Parathyroid adenoma (tissue), 2 donors: ENCODE measurements around the gene FBXL7.

ENCODE experiments used
- H2AFZ ChIP-seq: fragments of 300-600 bp; sonication (generic); one replicate; pipeline ENCODE4 v1.7.0; 2017; ENCODE audit warnings: antibody characterized with exemption, mild to moderate bottlenecking
- H3K27ac ChIP-seq: fragments of 300-600 bp; sonication (generic); one replicate; pipeline ENCODE4 v1.7.0; 2017
- H3K27me3 ChIP-seq: fragments of 300-600 bp; sonication (generic); one replicate; pipeline ENCODE4 v1.7.0; 2017; ENCODE audit warnings: low read length; ENCODE audit not compliant: control insufficient read depth, insufficient read depth
- H3K36me3 ChIP-seq: fragments of 300-600 bp; sonication (generic); one replicate; pipeline ENCODE4 v1.7.0; 2017; ENCODE audit warnings: low read length; ENCODE audit not compliant: control insufficient read depth, insufficient read depth
- H3K4me1 ChIP-seq: fragments of 300-600 bp; sonication (generic); one replicate; pipeline ENCODE4 v1.7.0; 2017; ENCODE audit warnings: control low read depth
- H3K4me2 ChIP-seq: fragments of 300-600 bp; sonication (generic); one replicate; pipeline ENCODE4 v1.7.0; 2017; ENCODE audit warnings: low read length
- H3K4me3 ChIP-seq: fragments of 300-600 bp; sonication (generic); one replicate; pipeline ENCODE4 v1.7.0; 2017; ENCODE audit warnings: low read depth, low read length
- H3K79me2 ChIP-seq: fragments of 300-600 bp; sonication (generic); one replicate; pipeline ENCODE4 v1.7.0; 2017; ENCODE audit warnings: control low read depth
- H3K9ac ChIP-seq: fragments of 300-600 bp; sonication (generic); one replicate; pipeline ENCODE4 v1.7.0; 2017; ENCODE audit warnings: mild to moderate bottlenecking
- H3K9me3 ChIP-seq: fragments of 300-600 bp; sonication (generic); one replicate; pipeline ENCODE4 v1.7.0; 2017; ENCODE audit warnings: low read length; ENCODE audit not compliant: control insufficient read depth
- CTCF ChIP-seq: fragments of 300-600 bp; sonication (generic); IDR thresholded peaks from one replicate; pipeline ENCODE4 v1.7.0; 2017; ENCODE audit warnings: antibody characterized with exemption, mild to moderate bottlenecking
- donor health status: primary hyperparathyroidism.

The FBXL7 gene

GRCh38 chr5:15558681-15559080 lies 58.7 kb downstream of the FBXL7 start:
- no peak overlapping the region for H3K27ac ChIP-seq
- H3K9me3 ChIP-seq: no peaks in the 10 kb centered on the region
- H3K27me3 ChIP-seq: no peaks in the 10 kb centered on the region
- no peaks in the 10 kb centered on the region for H3K79me2 ChIP-seq
- no peak overlapping the region for H3K4me2 ChIP-seq
- TF ChIP-seq CTCF: no peak
- H3K36me3 ChIP-seq: no peaks in the 10 kb centered on the region
- no peak overlapping the region for H2AFZ ChIP-seq
- no peaks in the 10 kb centered on the region for H3K4me1 ChIP-seq
- no peak overlapping the region for H3K4me3 ChIP-seq
- no peak overlapping the region for H3K9ac ChIP-seq

GRCh38 chr5:15560421-15560820 lies 60.4 kb downstream of the FBXL7 start:
- H3K9ac ChIP-seq: no peak overlapping the region
- no peak overlapping the region for H3K4me3 ChIP-seq
- no peaks in the 10 kb centered on the region for H3K9me3 ChIP-seq
- no peak overlapping the region for H3K4me2 ChIP-seq
- H3K79me2 ChIP-seq: no peaks in the 10 kb centered on the region
- no peaks in the 10 kb centered on the region for H3K4me1 ChIP-seq
- no peaks in the 10 kb centered on the region for H3K36me3 ChIP-seq
- no peaks in the 10 kb centered on the region for H3K27me3 ChIP-seq
- no peak overlapping the region for H3K27ac ChIP-seq
- H2AFZ ChIP-seq: no peak overlapping the region
- TF ChIP-seq CTCF: no peak

- H3K36me3 ChIP-seq: no peaks in the 10 kb centered on the region
- no peak for TF ChIP-seq CTCF
- no peak overlapping the region for H3K4me3 ChIP-seq
- no peak overlapping the region for H3K9ac ChIP-seq
- no peak overlapping the region for H3K4me2 ChIP-seq
- no peak overlapping the region for H2AFZ ChIP-seq
- H3K27ac ChIP-seq: no peak overlapping the region
- H3K79me2 ChIP-seq: no peaks in the 10 kb centered on the region
- H3K27me3 ChIP-seq: no peaks in the 10 kb centered on the region
- no peaks in the 10 kb centered on the region for H3K9me3 ChIP-seq
- H3K4me1 ChIP-seq: no peaks in the 10 kb centered on the region
Observed at GRCh38 chr5:15564523-15564922, 64.5 kb downstream of the FBXL7 start.

- H3K9me3 ChIP-seq: no peaks in the 10 kb centered on the region
- no peak overlapping the region for H3K4me3 ChIP-seq
- H3K4me1 ChIP-seq: no peaks in the 10 kb centered on the region
- H3K9ac ChIP-seq: no peak overlapping the region
- H3K79me2 ChIP-seq: no peaks in the 10 kb centered on the region
- no peak overlapping the region for H3K4me2 ChIP-seq
- no peak for TF ChIP-seq CTCF
- H2AFZ ChIP-seq: no peak overlapping the region
- no peaks in the 10 kb centered on the region for H3K36me3 ChIP-seq
- H3K27me3 ChIP-seq: no peaks in the 10 kb centered on the region
- H3K27ac ChIP-seq: no peak overlapping the region
Observed at GRCh38 chr5:15564957-15565356, 65.0 kb downstream of the FBXL7 start.

GRCh38 chr5:15566306-15566705 lies 66.3 kb downstream of the FBXL7 start:
- no peaks in the 10 kb centered on the region for H3K4me1 ChIP-seq
- H2AFZ ChIP-seq: no peak overlapping the region
- no peaks in the 10 kb centered on the region for H3K9me3 ChIP-seq
- no peak for TF ChIP-seq CTCF
- H3K27ac ChIP-seq: no peak overlapping the region
- H3K79me2 ChIP-seq: no peaks in the 10 kb centered on the region
- H3K36me3 ChIP-seq: no peaks in the 10 kb centered on the region
- H3K4me2 ChIP-seq: no peak overlapping the region
- H3K4me3 ChIP-seq: no peak overlapping the region
- no peaks in the 10 kb centered on the region for H3K27me3 ChIP-seq
- H3K9ac ChIP-seq: no peak overlapping the region
